Omental fat pad (tissue), 4 donors: Measurements from ENCODE around the gene CXCL13. TPM values are rescaled to one million over a fixed set of nuclear protein-coding genes. Genes with fewer than 3 reads are reported as not detected.

Source experiments
- ATAC-seq: fragments of 150-250 bp; one replicate; pipeline ENCODE4 v1.9.1; 2016; ENCODE audit warnings: mild to moderate bottlenecking, moderate library complexity; ENCODE audit not compliant: low FRiP score
- DNase-seq: peaks from one replicate; pipeline ENCODE4 v3.0.0-alpha.2; 2019; ENCODE audit warnings: low spot score
- CTCF ChIP-seq, 3 donors: fragments of 450-650 bp; IDR thresholded peaks; one replicate each; pipeline ENCODE4 v1.5.1; 2016 to 2017; ENCODE audit warnings: antibody characterized with exemption in 3 of 3, mild to moderate bottlenecking in 3 of 3, moderate library complexity in 2 of 3
- total RNA-seq, 4 donors: library from RNA; depleted of rRNA; stranded (reverse); fragments of >200 nt; gene quantifications; one replicate each; pipeline ENCODE4 v1.1.0, GENCODE V29; 2016

The CXCL13 gene
- total RNA-seq, 4 donors from 2014 or later = 0.79 TPM; not detected in 3

DNA sequence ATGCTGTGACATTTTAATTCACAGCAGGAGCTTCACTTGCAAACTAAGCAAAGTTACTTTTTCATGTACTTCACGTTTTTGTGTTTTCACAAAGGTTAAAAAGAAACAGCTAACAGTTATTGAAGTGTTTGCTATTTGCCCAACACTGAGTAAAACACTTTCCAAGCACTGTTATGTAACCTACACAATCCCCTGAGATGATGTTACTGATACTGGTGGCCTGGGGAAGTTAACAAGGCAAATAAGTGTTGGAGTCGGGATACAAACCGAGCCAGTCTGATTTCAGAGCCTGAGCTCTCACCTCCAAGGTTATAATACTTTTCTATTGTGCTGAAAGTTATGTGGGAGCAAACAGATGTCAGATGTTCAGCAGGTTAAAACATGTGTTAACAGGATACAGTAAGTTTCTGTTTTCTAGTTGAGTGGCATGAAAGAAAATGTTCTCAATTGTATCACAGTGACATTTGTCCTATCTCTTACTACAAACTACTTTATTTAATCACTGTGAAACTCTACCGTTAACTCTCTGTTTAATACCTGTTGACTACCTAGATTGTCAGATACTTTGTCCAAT, 3.9 kb upstream of the CXCL13 start:
- no peak for DNase-seq
- no peak for ATAC-seq
- TF ChIP-seq CTCF (IDR thresholded peaks at IDR 0.05) = no peak

DNA sequence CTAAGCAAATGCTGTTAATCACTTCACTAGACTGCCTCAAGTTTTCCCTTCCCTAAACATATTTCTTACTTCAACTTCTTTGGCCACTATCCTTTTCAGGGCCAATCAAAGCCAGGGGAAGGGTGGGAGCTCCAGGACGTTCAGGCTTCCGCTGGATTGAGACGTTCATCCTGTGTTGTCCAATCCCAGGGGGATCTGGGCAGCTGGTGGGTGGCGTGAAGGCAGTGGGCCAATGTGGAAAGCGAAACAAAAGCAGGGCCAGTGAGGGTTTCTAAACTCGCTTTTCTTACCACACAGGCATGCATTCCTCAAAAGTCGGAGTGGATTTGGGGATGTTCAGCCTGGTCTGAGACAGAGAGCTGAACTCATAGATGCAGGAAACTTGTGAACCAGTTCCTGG, 7.6 kb downstream of the CXCL13 start:
- ATAC-seq (no peak), DNase-seq (no peak)
- TF ChIP-seq CTCF (IDR thresholded peaks at IDR 0.05) = no peak

DNA sequence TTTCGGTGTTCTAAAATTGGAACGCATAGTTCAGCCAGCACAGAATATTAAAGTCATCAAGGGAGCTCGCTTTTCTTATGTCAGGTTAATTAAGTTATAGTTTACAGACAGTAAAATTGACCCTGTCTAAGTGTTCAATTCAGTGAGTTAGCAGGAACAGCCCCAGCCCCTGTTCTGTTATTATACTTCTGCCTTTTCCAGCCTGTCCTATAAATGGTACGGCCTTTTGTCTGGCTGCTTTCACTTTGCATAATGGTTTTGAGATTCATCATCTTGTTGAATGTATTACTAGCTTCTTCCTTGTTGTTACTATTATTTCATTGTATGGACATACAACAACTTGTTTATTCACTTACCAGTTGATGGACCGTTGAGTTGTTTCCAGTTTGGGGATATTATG, 9.5 kb downstream of the CXCL13 start:
- DNase-seq = no peak
- no peak for ATAC-seq
- TF ChIP-seq CTCF (IDR thresholded peaks at IDR 0.05) = no peak

DNA sequence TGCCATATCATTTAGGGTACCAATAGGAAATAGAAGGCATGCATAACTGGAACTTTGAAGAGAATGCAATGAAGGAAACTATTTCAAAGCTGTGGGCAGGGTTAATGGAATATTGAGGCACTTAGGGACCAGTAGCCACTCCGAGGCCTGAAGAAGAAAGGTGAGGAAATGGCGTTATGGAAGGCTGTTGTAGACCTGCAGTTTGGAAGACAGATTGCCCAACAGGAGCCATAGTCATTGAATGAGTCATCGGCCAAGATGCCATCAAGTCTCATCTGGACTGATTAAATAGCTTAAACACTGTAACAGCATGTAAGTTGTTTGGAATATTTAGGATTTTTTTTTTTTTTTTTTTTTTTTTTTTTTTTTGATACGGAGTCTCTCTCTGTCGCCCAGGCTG, 11.6 kb downstream of the CXCL13 start:
- ATAC-seq = no peak

DNA sequence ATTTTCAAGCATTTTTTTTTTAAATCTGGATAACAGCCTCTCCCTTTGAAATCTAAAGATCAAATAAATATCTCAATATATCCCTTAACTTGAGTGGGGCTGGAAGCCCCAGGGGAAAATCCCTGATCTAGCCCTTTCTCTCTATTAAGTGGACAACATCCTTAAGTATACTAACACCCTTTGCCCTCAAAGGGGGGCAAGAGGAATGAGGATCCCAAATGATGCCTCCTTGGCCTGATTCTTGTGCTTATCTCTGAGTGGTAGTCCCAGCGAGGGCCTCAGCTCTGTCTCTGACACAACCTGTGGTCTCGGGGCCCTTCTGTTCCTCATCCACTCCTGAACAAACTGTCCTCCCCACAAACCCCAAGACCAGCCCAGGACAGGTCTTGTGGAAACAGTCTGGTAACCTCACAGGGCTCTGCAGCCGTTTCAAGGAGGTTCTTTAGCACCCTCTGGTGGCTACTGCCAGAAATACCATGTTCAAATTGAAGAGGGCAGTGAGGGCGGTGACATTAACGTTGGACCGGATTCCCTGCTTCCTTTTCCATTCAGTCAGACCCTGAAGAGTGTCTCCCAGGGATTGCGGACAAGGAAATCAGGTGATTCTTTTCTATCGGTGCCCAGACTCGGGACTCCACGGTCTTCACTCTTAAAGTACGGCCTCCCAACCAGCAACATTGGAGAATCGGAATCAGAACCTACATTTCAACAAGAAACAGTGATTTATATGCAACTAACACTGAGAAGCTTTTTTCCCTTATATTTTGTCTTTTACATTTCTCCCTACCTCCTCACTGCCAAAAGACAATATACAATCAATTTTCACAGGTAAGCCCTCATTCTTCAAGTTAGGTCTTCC, 13.0 kb downstream of the CXCL13 start:
- peak in 1 of 3 donors; percentile 39 for TF ChIP-seq CTCF (IDR thresholded peaks at IDR 0.05)
- DNase-seq = peak; percentile 35
- peak; percentile 91 for ATAC-seq

More for the DNA sequence above, 11.6 kb downstream of the CXCL13 start:
- no peak for TF ChIP-seq CTCF (IDR thresholded peaks at IDR 0.05)
- no peak for DNase-seq

DNA sequence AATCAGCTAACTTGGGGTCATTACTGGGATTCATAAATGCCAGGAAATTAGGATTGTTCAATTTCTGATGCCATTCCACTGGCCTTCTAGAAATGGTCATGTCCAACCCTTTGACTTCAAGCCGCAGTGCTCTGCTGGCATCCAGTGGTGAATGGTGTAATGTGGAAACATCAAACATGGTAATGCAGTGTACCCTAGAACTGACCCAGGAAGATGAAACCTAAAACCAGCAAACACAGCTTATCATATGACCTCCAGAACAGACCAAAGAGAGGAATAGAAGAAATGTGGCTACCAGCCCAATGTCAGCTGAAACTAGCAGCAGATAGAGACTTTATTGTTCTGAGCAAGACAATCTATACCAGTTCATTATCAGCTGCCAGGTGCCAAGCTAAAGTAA, 13.8 kb downstream of the CXCL13 start:
- no peak for TF ChIP-seq CTCF (IDR thresholded peaks at IDR 0.05)
- no peak for DNase-seq
- ATAC-seq = no peak

DNA sequence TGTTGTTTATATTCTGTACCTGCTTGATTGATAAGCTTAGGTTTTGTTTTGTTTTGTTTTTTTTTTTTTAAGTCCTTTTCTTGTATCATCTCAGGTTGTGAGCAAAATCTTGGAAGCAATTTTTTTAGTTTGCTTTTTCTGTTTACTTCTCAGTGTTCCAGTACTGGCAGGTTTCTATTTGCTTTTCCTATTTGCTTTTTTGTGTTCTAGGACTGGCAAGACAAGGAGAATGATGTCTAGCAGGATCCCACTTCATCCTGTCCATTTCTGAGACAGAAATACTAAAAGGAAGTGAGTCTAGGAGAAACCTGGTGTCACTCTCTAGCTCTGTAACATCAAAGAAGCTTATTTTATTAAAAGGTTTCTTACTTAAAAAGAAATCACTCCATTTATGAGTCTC, 15.6 kb downstream of the CXCL13 start:
- ATAC-seq = no peak
- TF ChIP-seq CTCF (IDR thresholded peaks at IDR 0.05) = no peak
- no peak for DNase-seq
